ENCODE measurements around the gene LRCOL1.

- TF ChIP-seq BCL11A (IDR thresholded peaks at IDR 0.05; ENCODE audit: low read depth, low read length) = no peak
- TF ChIP-seq NFXL1 (IDR thresholded peaks at IDR 0.05; ENCODE audit: borderline replicate concordance) = no peak
- no peak for TF ChIP-seq RCOR1 (conservative IDR thresholded peaks at IDR 0.05; ENCODE audit: low read depth, low read length)
- no peak for TF ChIP-seq TCF12 (IDR thresholded peaks at IDR 0.05; ENCODE audit: low read depth, low read length)
- TF ChIP-seq USF2 (IDR thresholded peaks at IDR 0.05; ENCODE audit: borderline replicate concordance, low read depth, low read length) = no peak
Measured at GRCh38 chr12:132657004-132657727, 46.8 kb upstream of the LRCOL1 start.
